SK-MEL-5 (cell line): ENCODE measurements around the gene SYCP2L. TPM values are rescaled to one million over a fixed set of nuclear protein-coding genes. Genes with fewer than 3 reads are reported as not detected.
A peak's percentile ranks its signal among the peaks of the same experiment; 100 is the strongest.

ENCODE experiments used
- DNase-seq: peaks from one replicate; pipeline ENCODE4 v3.0.0-alpha.2; 2016; ENCODE audit warnings: low read depth, low spot score
- in situ Hi-C: cut with HindIII; loops from 2 replicates; pipeline ENCODE4 v1.10.0; 2016; ENCODE audit warnings: low sequenced_read_pairs, high pct_unique_total_duplicates, low pct_unique_long_range_greater_than_20kb
- total RNA-seq: library from RNA; depleted of rRNA; stranded (reverse); fragments of >200 nt; shearing (Covaris generic); gene quantifications from 2 replicates; pipeline ENCODE4 v1.2.3, GENCODE V29; 2014; rRNA removed

Gene SYCP2L
- total RNA-seq, 1 experiment from 2014 or later, result 5.6 TPM

DNA sequence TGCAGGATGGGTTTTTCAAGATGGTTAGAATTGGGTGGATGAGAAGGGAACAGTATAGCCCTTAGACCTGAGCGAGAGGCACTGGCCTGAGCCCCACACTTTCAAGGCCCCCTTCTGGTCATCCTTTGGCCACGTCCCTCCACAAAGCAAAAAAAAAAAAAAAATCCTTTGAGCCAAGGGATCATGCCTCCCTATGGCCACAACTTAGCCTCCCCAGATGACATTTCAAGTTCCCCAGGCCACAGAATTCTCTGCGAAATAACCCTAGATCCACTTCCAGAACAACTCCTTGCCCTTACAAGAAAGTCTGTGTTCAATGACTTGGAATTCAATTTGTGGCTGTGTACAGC is 126.8 kb downstream of the SYCP2L start:
- in situ Hi-C loops, result no loop called here
- DNase-seq, result no peak

DNA sequence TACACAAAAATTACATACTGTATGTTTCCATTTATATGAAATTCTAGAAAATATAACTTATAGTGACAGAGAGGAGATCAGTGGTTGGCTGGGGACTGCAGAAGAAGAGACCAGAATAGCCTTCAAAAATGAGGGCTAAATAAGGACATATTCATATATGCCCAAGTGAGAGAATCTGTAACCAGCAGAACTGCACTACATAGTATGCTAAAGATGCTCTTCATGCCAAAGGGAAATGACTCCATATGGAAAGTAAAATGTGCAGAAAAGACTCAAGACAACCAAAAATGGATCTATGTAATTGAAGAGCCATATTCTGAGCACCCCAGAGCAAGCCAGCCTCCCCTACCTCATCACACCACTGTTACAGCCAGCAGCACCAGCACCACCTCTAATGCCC is 128.2 kb downstream of the SYCP2L start:
- in situ Hi-C loops, result no loop called here
- DNase-seq, result no peak

DNA sequence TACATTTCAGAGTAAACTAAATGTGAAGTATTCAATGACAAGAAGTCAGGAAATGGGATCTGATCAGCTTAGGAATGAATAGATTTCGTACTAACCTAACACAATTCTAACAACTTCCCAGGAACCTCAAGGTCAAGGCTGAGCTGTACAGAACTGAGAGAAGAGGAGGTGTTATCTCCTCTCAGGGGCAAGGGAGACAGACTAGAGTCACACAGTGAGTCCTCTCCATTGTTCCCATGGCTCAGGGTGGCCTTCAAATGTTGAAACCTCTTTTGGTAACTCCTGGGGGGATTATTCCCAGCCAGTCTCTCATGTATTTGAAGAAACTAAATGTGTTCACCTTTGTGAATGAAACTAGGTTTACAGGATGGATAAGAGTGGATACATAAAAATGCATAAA is 129.6 kb downstream of the SYCP2L start:
- in situ Hi-C loops, result no loop called here
- DNase-seq, result no peak

DNA sequence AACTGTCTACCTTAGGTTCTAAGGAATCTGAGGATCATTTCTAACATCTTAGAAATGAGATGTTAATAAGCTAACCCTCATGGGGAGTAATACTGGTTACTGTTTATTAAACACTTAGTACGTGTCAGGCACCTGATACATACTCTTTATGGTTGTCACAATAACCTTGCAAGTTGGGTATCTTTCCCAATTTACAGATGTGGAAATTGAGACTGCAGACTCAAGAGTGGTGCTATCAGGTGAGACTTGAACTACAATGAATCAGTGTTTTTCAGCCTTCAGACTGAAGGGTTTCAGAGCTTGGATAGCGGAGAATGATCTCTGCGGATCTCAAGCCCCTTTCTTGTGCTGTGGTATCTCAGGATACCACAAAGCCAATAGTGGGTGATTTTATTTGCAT is 130.2 kb downstream of the SYCP2L start:
- DNase-seq, result no peak
- in situ Hi-C loops, result no loop called here

DNA sequence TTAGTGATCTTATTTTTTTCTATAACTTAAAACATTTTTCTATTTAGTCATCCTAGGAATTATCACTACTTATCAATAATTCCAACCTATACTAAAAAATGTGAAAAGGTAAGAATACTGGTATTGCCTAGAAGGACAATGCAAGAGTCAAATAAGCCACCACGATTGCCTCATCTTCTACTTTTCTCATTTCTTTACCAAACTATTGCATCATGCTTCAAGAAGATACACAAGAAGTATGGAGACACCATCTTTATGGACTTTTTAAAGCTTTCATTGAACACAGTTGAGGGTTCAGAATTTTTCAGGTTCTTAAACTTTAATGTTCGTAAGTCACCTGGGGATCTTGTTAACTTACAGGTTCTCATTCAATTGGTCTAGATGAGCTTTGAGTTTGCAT is 131.4 kb downstream of the SYCP2L start:
- no peak for DNase-seq
- in situ Hi-C loops, result no loop called here

DNA sequence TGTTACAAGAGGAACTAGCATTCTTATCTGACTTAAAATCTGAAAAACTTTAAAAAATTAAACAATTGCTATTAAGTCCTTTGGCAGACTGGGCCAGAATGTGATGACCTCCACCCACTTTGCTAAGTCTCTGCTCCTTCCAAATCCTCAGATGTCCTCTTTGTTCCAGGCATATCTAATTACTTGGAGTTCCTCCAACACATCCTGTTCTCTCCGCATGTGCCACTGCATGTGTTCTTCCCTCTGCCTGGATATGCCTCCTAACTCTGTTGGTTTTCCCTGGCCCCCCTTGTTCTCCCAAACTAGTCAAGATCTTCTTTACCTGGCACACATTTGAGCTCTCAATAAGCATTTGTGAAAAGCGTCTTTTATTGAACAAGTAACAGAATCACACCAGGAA is 134.2 kb downstream of the SYCP2L start:
- in situ Hi-C loops, result no loop called here
- peak; percentile 63 for DNase-seq

- DNase-seq, result no peak
- in situ Hi-C loops, result no loop called here
These were observed 134.9 kb downstream of the SYCP2L start for GRCh38 chr6:11021714-11022113.

DNA sequence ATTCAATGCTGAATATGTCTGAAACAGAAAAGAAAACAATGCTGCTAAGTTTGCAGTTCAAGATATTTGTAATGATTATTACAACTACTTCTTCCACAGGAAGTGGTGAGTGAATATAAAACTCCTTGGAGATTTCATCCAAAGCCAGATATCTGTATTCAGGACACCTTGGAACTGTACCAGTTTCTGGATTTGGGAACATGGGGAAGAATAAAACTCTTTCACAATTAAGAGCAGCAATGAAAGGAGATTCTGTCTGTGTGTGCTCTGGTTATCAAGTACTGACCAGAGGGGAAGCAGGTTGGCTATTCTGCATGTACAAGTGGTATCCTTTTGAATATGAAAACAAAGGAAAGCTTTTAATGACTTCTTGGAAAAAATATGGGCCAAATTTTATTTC is 136.2 kb downstream of the SYCP2L start:
- DNase-seq, result peak; percentile 99
- in situ Hi-C loops, result no loop called here

Other genes with a start within 250 kb of the SYCP2L start
- 0.63 and 0.85 TPM in 2 replicates for gene C6orf52, start 192.4 kb upstream of the SYCP2L start, total RNA-seq
- gene PAK1IP1, start 192.1 kb upstream of the SYCP2L start, total RNA-seq, result 60.4 and 74.8 TPM in 2 replicates
- 270 and 304 TPM in 2 replicates for gene TMEM14C, start 164.0 kb upstream of the SYCP2L start, total RNA-seq
- gene TMEM14B, start 139.2 kb upstream of the SYCP2L start, total RNA-seq, result 253 and 309 TPM in 2 replicates
- 0.26 and 0.29 TPM in 2 replicates for gene MAK, start 48.5 kb upstream of the SYCP2L start, total RNA-seq
- not detected in 2 replicates for gene GCM2, start 5.0 kb upstream of the SYCP2L start, total RNA-seq
- 29.7 and 30.4 TPM in 2 replicates for gene ELOVL2, start 157.3 kb downstream of the SYCP2L start, total RNA-seq
- 33.8 and 34.3 TPM in 2 replicates for gene SMIM13, start 206.8 kb downstream of the SYCP2L start, total RNA-seq
- 0.24 and 0.63 TPM in 2 replicates for gene ERVFRD-1, start 224.7 kb downstream of the SYCP2L start, total RNA-seq